GM23338 (cell line): ENCODE measurements around the gene CD164. TPM values are rescaled to one million over a fixed set of nuclear protein-coding genes. Genes with fewer than 3 reads are reported as not detected.

Source experiments
- ATAC-seq: fragments of 200-7000 bp; cut with Tn5 transposase; 3 replicates; pipeline ENCODE4 v1.9.1; 2020
- DNase-seq: peaks from one replicate; pipeline ENCODE4 v3.0.0-alpha.2; 2015; ENCODE audit warnings: low spot score
- H2AFZ ChIP-seq: fragments of 200-600 bp; sonication (generic); 2 replicates; pipeline ENCODE4 v1.8.0; 2016; ENCODE audit warnings: antibody characterized with exemption, mild to moderate bottlenecking, moderate library complexity
- H3F3A ChIP-seq: fragments of 200-600 bp; sonication (generic); replicated peaks from 2 replicates; pipeline ENCODE4 v1.8.0; 2017; ENCODE audit warnings: antibody characterized with exemption, mixed run types, low read depth
- H3K27ac ChIP-seq: fragments of 200-600 bp; sonication (generic); 2 replicates; pipeline ENCODE4 v1.6.1; 2016; ENCODE audit warnings: low read depth
- H3K27me3 ChIP-seq: fragments of 200-600 bp; sonication (generic); 2 replicates; pipeline ENCODE4 v1.8.0; 2016; ENCODE audit warnings: mild to moderate bottlenecking, mixed run types, moderate library complexity; ENCODE audit not compliant: insufficient read depth
- H3K36me3 ChIP-seq: fragments of 200-600 bp; sonication (generic); 2 replicates; pipeline ENCODE4 v1.8.0; 2016; ENCODE audit warnings: mild to moderate bottlenecking; ENCODE audit not compliant: insufficient read depth
- H3K4me1 ChIP-seq: fragments of 200-600 bp; sonication (generic); 2 replicates; pipeline ENCODE4 v1.8.0; 2016; ENCODE audit warnings: mild to moderate bottlenecking, moderate library complexity; ENCODE audit not compliant: insufficient read depth
- H3K4me2 ChIP-seq: fragments of 200-600 bp; sonication (generic); 2 replicates; pipeline ENCODE4 v1.7.1; 2017; ENCODE audit warnings: mixed run types
- H3K4me3 ChIP-seq: fragments of 200-600 bp; sonication (generic); 2 replicates; pipeline ENCODE4 v1.6.1; 2016; ENCODE audit warnings: mixed run types
- H3K79me2 ChIP-seq: fragments of 200-600 bp; sonication (generic); replicated peaks from 2 replicates; pipeline ENCODE4 v1.8.0; 2017; ENCODE audit warnings: mild to moderate bottlenecking; ENCODE audit not compliant: insufficient read depth
- H3K9me2 ChIP-seq: fragments of 200-600 bp; sonication (generic); 2 replicates; pipeline ENCODE4 v1.8.0; 2017; ENCODE audit not compliant: insufficient read depth
- H4K20me1 ChIP-seq: fragments of 200-600 bp; sonication (generic); replicated peaks from 2 replicates; pipeline ENCODE4 v1.8.0; 2017; ENCODE audit warnings: mild to moderate bottlenecking; ENCODE audit not compliant: insufficient read depth
- H3K27ac Mint-ChIP-seq: 2 replicates; pipeline ENCODE4 v1.8.0; 2020; ENCODE audit warnings: inconsistent platforms, mild to moderate bottlenecking, moderate library complexity, mixed read lengths
- H3K27me3 Mint-ChIP-seq: 3 replicates; pipeline ENCODE4 v1.8.0; 2022; ENCODE audit warnings: low read depth, mild to moderate bottlenecking, moderate library complexity, mixed read lengths, inconsistent platforms; ENCODE audit not compliant: insufficient read depth, poor library complexity
- H3K36me3 Mint-ChIP-seq: 3 replicates; pipeline ENCODE4 v1.8.0; 2021; ENCODE audit warnings: low read depth, mild to moderate bottlenecking, inconsistent platforms, moderate library complexity, mixed read lengths
- H3K4me1 Mint-ChIP-seq: 3 replicates; pipeline ENCODE4 v1.8.0; 2020; ENCODE audit warnings: mild to moderate bottlenecking, inconsistent platforms, mixed read lengths
- H3K4me3 Mint-ChIP-seq: 3 replicates; pipeline ENCODE4 v1.8.0; 2021; ENCODE audit warnings: moderate library complexity, mild to moderate bottlenecking, inconsistent platforms, mixed read lengths
- H3K9me3 Mint-ChIP-seq: 3 replicates; pipeline ENCODE4 v1.8.0; 2020; ENCODE audit warnings: moderate library complexity, mild to moderate bottlenecking, inconsistent platforms, mixed read lengths
- CREB1 ChIP-seq: fragments of 250-450 bp; sonication (Bioruptor Pico); IDR thresholded peaks from 2 replicates; pipeline ENCODE4 v1.5.0; 2020; ENCODE audit warnings: low read depth, mild to moderate bottlenecking, moderate library complexity
- EZH2 ChIP-seq: fragments of 200-600 bp; sonication (generic); IDR thresholded peaks from one replicate; pipeline ENCODE4 v1.8.0; 2017; ENCODE audit warnings: antibody characterized with exemption, mild to moderate bottlenecking, low read depth; ENCODE audit not compliant: unreplicated experiment
- EZH2phosphoT487 ChIP-seq: fragments of 200-600 bp; sonication (generic); IDR thresholded peaks from one replicate; pipeline ENCODE4 v1.8.1; 2018; ENCODE audit warnings: antibody characterized with exemption; ENCODE audit not compliant: unreplicated experiment
- JUNB ChIP-seq: IDR thresholded peaks from one replicate; pipeline ENCODE4 v1.6.1; 2016; ENCODE audit warnings: antibody characterized with exemption; ENCODE audit not compliant: unreplicated experiment
- NANOG ChIP-seq: IDR thresholded peaks from 2 replicates; pipeline ENCODE4 v1.6.1; 2016; ENCODE audit warnings: antibody characterized with exemption, borderline replicate concordance
- POLR2AphosphoS5 ChIP-seq: IDR thresholded peaks from 2 replicates; pipeline ENCODE4 v1.6.1; 2016; ENCODE audit warnings: antibody characterized with exemption, low read depth
- STAT1 ChIP-seq: IDR thresholded peaks from one replicate; pipeline ENCODE4 v1.6.1; 2016; ENCODE audit warnings: antibody characterized with exemption; ENCODE audit not compliant: unreplicated experiment
- ZNF114 ChIP-seq: fragments of 250-450 bp; sonication (Bioruptor Pico); IDR thresholded peaks from 2 replicates; pipeline ENCODE4 v1.5.0; 2020; ENCODE audit warnings: mild to moderate bottlenecking, moderate library complexity
- ZNF331 ChIP-seq: fragments of 250-450 bp; sonication (Bioruptor Pico); IDR thresholded peaks from 2 replicates; pipeline ENCODE4 v1.5.0; 2020; ENCODE audit warnings: low read depth, mild to moderate bottlenecking, moderate library complexity
- polyA plus RNA-seq: library from polyadenylated mRNA; unstranded; fragments of >200 nt; fragmentation: Nextera tagmentation; extraction: Ambion mirVana; gene quantifications from 2 replicates; pipeline ENCODE4 v1.2.1, GENCODE V29; 2016
- total RNA-seq: library from RNA; depleted of rRNA; stranded (reverse); fragments of >200 nt; shearing (Covaris generic); gene quantifications from 2 replicates; pipeline ENCODE4 v1.2.3, GENCODE V29; 2014
- TF ChIP-seq, protein P1 (sequence below): IDR thresholded peaks from one replicate; pipeline ENCODE4 v1.6.1; 2018; ENCODE audit warnings: antibody characterized with exemption; ENCODE audit not compliant: unreplicated experiment
- TF ChIP-seq, protein P2 (sequence below): fragments of 250-450 bp; sonication (Bioruptor Pico); IDR thresholded peaks from 2 replicates; pipeline ENCODE4 v1.5.0; 2020; ENCODE audit warnings: mild to moderate bottlenecking, moderate library complexity
- TF ChIP-seq, protein P3 (sequence below), 2 experiments: fragments of 200-600 bp in 1 of 2; sonication (generic) in 1 of 2; conservative IDR thresholded peaks; 2 replicates each; pipeline versions ENCODE4 v1.5.1 to v1.6.1; 2016 to 2017; ENCODE audit warnings: antibody characterized with exemption in 2 of 2, low read depth in 2 of 2, mild to moderate bottlenecking in 2 of 2, moderate library complexity in 1 of 2
- TF ChIP-seq, protein P4 (sequence below): IDR thresholded peaks from 2 replicates; pipeline ENCODE4 v1.6.1; 2016; ENCODE audit warnings: antibody characterized with exemption

The CD164 gene
- total and polyA plus RNA-seq, 2 experiments from 2014 or later, result 81.0 to 83.8 TPM

DNA sequence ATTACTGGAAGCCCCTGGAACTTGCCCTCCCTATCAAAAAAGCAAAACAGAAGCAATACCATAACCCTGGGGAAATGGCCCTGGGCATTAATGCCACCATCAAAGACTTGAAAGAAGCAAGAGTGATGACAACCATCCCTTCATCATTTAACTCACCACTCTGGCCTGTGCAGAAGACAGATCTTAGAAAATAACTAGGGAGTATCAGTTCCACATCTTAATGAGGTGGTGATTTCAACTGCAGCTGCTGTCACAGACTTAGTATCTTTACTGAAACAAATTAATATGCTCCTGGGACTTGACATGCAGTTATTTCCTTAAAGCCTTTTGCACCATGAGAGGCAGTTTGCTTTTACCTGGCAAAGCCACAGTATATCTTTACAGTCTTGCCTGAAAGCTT is 24.1 kb downstream of the CD164 start:
- peaks cover 10% of the 10 kb centered on the region; the same call in 1 of the 2 replicates for H3K36me3 ChIP-seq
- no peak overlapping the region for H3K27ac ChIP-seq
- H4K20me1 ChIP-seq, result no peaks in the 10 kb centered on the region; the same call in 1 of the 2 replicates
- Mint-ChIP-seq H3K27me3 (no peaks in the 10 kb centered on the region), H3K4me3 (no peak overlapping the region), H3K4me1 (no peaks in the 10 kb centered on the region), H3K9me3 (peaks cover 14% of the 10 kb centered on the region), H3K27ac (no peak overlapping the region), H3K36me3 (peaks cover 62% of the 10 kb centered on the region)
- H3K9me2 ChIP-seq, result no peaks in the 10 kb centered on the region
- ATAC-seq (no peak), DNase-seq (no peak)
- H3F3A ChIP-seq, result no peaks in the 10 kb centered on the region
- H3K27me3 ChIP-seq, result no peaks in the 10 kb centered on the region
- no peak overlapping the region for H2AFZ ChIP-seq
- no peak overlapping the region for H3K4me3 ChIP-seq
- peaks cover under 1% of the 10 kb centered on the region for H3K79me2 ChIP-seq
- TF ChIP-seq, protein P1, sequence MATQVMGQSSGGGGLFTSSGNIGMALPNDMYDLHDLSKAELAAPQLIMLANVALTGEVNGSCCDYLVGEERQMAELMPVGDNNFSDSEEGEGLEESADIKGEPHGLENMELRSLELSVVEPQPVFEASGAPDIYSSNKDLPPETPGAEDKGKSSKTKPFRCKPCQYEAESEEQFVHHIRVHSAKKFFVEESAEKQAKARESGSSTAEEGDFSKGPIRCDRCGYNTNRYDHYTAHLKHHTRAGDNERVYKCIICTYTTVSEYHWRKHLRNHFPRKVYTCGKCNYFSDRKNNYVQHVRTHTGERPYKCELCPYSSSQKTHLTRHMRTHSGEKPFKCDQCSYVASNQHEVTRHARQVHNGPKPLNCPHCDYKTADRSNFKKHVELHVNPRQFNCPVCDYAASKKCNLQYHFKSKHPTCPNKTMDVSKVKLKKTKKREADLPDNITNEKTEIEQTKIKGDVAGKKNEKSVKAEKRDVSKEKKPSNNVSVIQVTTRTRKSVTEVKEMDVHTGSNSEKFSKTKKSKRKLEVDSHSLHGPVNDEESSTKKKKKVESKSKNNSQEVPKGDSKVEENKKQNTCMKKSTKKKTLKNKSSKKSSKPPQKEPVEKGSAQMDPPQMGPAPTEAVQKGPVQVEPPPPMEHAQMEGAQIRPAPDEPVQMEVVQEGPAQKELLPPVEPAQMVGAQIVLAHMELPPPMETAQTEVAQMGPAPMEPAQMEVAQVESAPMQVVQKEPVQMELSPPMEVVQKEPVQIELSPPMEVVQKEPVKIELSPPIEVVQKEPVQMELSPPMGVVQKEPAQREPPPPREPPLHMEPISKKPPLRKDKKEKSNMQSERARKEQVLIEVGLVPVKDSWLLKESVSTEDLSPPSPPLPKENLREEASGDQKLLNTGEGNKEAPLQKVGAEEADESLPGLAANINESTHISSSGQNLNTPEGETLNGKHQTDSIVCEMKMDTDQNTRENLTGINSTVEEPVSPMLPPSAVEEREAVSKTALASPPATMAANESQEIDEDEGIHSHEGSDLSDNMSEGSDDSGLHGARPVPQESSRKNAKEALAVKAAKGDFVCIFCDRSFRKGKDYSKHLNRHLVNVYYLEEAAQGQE, result no peak
- TF ChIP-seq POLR2AphosphoS5 (no peak), JUNB (no peak), EZH2 (no peak), ZNF114 (no peak), CREB1 (no peak), STAT1 (no peak), ZNF331 (CRISPR knock-in tag) (no peak), NANOG (no peak), EZH2phosphoT487 (no peak)
- TF ChIP-seq, protein P2, sequence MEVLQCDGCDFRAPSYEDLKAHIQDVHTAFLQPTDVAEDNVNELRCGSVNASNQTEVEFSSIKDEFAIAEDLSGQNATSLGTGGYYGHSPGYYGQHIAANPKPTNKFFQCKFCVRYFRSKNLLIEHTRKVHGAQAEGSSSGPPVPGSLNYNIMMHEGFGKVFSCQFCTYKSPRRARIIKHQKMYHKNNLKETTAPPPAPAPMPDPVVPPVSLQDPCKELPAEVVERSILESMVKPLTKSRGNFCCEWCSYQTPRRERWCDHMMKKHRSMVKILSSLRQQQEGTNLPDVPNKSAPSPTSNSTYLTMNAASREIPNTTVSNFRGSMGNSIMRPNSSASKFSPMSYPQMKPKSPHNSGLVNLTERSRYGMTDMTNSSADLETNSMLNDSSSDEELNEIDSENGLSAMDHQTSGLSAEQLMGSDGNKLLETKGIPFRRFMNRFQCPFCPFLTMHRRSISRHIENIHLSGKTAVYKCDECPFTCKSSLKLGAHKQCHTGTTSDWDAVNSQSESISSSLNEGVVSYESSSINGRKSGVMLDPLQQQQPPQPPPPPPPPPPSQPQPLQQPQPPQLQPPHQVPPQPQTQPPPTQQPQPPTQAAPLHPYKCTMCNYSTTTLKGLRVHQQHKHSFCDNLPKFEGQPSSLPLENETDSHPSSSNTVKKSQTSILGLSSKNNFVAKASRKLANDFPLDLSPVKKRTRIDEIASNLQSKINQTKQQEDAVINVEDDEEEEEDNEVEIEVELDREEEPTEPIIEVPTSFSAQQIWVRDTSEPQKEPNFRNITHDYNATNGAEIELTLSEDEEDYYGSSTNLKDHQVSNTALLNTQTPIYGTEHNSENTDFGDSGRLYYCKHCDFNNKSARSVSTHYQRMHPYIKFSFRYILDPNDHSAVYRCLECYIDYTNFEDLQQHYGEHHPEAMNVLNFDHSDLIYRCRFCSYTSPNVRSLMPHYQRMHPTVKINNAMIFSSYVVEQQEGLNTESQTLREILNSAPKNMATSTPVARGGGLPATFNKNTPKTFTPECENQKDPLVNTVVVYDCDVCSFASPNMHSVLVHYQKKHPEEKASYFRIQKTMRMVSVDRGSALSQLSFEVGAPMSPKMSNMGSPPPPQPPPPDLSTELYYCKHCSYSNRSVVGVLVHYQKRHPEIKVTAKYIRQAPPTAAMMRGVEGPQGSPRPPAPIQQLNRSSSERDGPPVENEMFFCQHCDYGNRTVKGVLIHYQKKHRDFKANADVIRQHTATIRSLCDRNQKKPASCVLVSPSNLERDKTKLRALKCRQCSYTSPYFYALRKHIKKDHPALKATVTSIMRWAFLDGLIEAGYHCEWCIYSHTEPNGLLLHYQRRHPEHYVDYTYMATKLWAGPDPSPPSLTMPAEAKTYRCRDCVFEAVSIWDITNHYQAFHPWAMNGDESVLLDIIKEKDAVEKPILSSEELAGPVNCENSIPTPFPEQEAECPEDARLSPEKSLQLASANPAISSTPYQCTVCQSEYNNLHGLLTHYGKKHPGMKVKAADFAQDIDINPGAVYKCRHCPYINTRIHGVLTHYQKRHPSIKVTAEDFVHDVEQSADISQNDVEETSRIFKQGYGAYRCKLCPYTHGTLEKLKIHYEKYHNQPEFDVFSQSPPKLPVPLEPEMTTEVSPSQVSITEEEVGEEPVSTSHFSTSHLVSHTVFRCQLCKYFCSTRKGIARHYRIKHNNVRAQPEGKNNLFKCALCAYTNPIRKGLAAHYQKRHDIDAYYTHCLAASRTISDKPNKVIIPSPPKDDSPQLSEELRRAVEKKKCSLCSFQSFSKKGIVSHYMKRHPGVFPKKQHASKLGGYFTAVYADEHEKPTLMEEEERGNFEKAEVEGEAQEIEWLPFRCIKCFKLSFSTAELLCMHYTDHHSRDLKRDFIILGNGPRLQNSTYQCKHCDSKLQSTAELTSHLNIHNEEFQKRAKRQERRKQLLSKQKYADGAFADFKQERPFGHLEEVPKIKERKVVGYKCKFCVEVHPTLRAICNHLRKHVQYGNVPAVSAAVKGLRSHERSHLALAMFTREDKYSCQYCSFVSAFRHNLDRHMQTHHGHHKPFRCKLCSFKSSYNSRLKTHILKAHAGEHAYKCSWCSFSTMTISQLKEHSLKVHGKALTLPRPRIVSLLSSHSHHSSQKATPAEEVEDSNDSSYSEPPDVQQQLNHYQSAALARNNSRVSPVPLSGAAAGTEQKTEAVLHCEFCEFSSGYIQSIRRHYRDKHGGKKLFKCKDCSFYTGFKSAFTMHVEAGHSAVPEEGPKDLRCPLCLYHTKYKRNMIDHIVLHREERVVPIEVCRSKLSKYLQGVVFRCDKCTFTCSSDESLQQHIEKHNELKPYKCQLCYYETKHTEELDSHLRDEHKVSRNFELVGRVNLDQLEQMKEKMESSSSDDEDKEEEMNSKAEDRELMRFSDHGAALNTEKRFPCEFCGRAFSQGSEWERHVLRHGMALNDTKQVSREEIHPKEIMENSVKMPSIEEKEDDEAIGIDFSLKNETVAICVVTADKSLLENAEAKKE (CRISPR knock-in tag), result no peak
- TF ChIP-seq, protein P3, sequence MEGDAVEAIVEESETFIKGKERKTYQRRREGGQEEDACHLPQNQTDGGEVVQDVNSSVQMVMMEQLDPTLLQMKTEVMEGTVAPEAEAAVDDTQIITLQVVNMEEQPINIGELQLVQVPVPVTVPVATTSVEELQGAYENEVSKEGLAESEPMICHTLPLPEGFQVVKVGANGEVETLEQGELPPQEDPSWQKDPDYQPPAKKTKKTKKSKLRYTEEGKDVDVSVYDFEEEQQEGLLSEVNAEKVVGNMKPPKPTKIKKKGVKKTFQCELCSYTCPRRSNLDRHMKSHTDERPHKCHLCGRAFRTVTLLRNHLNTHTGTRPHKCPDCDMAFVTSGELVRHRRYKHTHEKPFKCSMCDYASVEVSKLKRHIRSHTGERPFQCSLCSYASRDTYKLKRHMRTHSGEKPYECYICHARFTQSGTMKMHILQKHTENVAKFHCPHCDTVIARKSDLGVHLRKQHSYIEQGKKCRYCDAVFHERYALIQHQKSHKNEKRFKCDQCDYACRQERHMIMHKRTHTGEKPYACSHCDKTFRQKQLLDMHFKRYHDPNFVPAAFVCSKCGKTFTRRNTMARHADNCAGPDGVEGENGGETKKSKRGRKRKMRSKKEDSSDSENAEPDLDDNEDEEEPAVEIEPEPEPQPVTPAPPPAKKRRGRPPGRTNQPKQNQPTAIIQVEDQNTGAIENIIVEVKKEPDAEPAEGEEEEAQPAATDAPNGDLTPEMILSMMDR (conservative IDR thresholded peaks at IDR 0.05; ENCODE audit: low read depth in 2 of 2), result no peak
- TF ChIP-seq, protein P4, sequence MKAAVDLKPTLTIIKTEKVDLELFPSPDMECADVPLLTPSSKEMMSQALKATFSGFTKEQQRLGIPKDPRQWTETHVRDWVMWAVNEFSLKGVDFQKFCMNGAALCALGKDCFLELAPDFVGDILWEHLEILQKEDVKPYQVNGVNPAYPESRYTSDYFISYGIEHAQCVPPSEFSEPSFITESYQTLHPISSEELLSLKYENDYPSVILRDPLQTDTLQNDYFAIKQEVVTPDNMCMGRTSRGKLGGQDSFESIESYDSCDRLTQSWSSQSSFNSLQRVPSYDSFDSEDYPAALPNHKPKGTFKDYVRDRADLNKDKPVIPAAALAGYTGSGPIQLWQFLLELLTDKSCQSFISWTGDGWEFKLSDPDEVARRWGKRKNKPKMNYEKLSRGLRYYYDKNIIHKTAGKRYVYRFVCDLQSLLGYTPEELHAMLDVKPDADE, result no peak
- H3K4me2 ChIP-seq, result no peak overlapping the region
- no peaks in the 10 kb centered on the region for H3K4me1 ChIP-seq
